Stomach smooth muscle (tissue), 2 donors: ENCODE results near the gene S100PBP.

Source experiments
- H3K27ac ChIP-seq: one replicate; pipeline ENCODE4 v1.7.0; 2013; ENCODE audit warnings: mild to moderate bottlenecking, low read length, inconsistent platforms
- H3K27me3 ChIP-seq, 2 donors: one replicate each; pipeline ENCODE4 v1.7.0; 2013; ENCODE audit warnings: low read length in 2 of 2; ENCODE audit not compliant: insufficient read depth in 2 of 2, control insufficient read depth in 1 of 2
- H3K36me3 ChIP-seq, 2 donors: one replicate each; pipeline ENCODE4 v1.7.0; 2013; ENCODE audit warnings: low read length in 2 of 2; ENCODE audit not compliant: control insufficient read depth in 2 of 2, insufficient read depth in 2 of 2
- H3K4me1 ChIP-seq: one replicate; pipeline ENCODE4 v1.7.0; 2013; ENCODE audit warnings: low read length; ENCODE audit not compliant: control insufficient read depth, insufficient read depth
- H3K4me3 ChIP-seq, 2 donors: one replicate each; pipeline ENCODE4 v1.7.0; 2013; ENCODE audit warnings: low read length in 2 of 2
- H3K9ac ChIP-seq, 2 donors: one replicate each; pipeline ENCODE4 v1.7.0; 2013; ENCODE audit warnings: low read length in 2 of 2, mild to moderate bottlenecking in 1 of 2
- H3K9me3 ChIP-seq, 2 donors: one replicate each; pipeline ENCODE4 v1.7.0; 2013; ENCODE audit warnings: low read length in 2 of 2; ENCODE audit not compliant: control insufficient read depth in 2 of 2
- donor health status: healthy.
- donor health status: Pancreatic carcinoma.

The S100PBP gene

DNA sequence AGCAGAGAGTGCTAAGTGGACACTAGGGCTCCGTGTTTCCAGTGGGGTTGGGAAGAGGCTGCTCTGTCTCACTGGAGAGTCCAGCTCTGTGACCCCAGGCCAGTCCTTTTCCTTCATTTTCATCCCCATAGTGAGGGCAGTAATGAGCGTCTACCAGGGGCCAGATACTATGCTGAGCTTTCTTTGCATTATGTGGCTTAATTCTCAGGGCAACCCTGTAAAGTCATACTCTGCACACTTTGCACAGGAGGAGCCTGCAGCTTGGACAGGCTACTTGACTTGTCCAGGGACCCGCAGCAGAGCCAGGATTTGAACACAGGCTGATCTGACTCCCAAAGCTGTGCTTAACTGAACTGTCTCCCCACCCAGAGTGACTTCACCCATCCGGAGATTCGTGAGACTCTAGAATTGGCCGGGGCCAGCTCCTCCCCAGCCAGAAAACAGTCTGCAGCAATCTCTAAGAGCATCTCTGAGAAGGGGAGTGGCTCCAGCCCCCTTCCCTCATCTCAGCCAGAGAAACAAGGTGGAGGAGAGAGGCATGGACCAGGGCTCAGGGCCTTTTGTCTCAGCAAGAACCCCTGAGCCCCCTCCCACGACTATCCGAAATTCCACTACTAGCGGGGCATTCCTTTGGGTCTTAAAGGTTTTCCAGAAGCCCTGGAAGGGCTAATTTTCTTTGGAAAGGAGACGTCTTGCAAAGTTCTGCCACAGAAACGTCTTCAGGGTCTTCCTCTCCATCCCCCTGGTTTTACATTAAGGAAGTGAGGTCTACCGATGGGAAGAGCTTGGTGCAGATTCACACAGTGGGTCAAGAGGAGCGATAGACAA, 54.1 kb downstream of the S100PBP start:
- Histone ChIP-seq H3K4me3 (peak overlapping the region; percentile 44 to 74), H3K36me3 (peaks cover 0 to 6% of the 10 kb centered on the region in 2 donors), H3K27me3 (no peaks in the 10 kb centered on the region), H3K9me3 (no peaks in the 10 kb centered on the region), H3K27ac (no peak overlapping the region), H3K9ac (peak overlapping the region in 1 of 2 donors; percentile 1), H3K4me1 (peaks cover 26% of the 10 kb centered on the region)

- Histone ChIP-seq H3K9me3 (no peaks in the 10 kb centered on the region), H3K4me1 (peaks cover 26% of the 10 kb centered on the region), H3K4me3 (peak overlapping the region in 1 of 2 donors; percentile 58), H3K27ac (no peak overlapping the region), H3K36me3 (peaks cover 0 to 5% of the 10 kb centered on the region in 2 donors), H3K27me3 (no peaks in the 10 kb centered on the region), H3K9ac (no peak overlapping the region)
Observed at GRCh38 chr1:32872192-32872460, 54.7 kb downstream of the S100PBP start.

DNA sequence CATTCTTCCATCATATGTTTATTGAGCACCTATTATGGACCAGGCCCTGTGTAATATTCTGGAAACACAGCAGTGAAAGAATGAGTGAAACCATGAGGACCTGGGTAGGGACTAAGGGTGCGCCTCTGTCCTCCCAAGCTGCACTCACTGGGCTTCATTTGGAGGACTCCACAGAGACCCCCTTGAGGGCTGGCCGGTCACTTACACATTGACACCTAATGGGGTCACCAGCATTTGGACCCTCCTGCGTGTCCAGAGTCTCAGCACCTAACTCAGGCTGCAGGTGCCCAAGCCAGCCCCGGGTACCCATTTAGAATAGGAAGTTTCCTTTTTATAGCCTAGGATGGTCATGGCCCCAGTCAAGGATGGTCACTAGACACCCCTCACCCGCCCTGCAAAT, 56.0 kb downstream of the S100PBP start:
- Histone ChIP-seq H3K9me3 (no peaks in the 10 kb centered on the region), H3K27ac (no peak overlapping the region), H3K4me1 (peaks cover 37% of the 10 kb centered on the region), H3K36me3 (no peaks in the 10 kb centered on the region), H3K9ac (no peak overlapping the region), H3K4me3 (no peak overlapping the region), H3K27me3 (peaks cover 2 to 6% of the 10 kb centered on the region in 2 donors)

DNA sequence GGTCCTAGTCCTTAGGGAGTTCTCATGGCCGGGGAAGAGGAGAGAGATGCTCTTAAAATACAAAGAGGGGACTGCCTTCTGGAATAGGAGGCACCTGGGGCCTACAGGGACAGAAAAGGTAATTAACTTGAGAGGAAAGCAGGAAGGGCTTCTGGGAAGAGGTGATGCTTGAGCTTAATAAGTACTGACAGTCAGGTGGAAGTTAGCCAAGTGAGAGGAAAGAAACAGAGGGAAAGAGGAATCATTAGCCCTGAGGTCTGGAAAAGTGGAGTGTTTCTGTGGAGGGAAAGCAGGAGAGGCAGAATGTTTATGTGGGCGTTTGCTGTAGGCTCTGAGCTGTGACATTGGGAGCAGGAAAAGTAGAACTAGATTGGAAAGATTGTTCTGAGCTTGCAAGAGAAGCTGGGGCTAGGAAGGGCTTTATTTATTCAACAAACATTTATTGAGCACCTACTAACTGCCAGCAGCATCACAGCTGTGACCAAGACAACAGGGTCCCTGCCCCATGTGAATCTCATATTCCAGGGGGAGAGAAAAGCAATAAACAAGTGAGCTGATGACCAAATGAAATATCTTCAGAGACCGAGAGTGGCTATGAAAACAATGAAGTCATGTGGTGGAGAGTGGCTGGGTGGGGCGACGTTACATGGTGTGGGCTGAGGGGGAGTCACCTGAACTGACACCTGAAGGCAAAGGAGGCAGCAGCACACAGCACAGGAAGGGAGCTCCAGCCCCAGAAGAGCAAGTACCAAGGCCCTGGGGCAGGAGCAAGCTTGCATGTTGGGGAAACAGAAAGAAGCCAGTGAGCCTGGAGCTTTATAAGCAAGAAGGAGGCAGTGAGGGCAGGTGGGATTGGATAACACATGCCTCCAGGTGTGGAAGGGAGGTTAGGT, 57.7 kb downstream of the S100PBP start:
- no peak overlapping the region for H3K9ac ChIP-seq

DNA sequence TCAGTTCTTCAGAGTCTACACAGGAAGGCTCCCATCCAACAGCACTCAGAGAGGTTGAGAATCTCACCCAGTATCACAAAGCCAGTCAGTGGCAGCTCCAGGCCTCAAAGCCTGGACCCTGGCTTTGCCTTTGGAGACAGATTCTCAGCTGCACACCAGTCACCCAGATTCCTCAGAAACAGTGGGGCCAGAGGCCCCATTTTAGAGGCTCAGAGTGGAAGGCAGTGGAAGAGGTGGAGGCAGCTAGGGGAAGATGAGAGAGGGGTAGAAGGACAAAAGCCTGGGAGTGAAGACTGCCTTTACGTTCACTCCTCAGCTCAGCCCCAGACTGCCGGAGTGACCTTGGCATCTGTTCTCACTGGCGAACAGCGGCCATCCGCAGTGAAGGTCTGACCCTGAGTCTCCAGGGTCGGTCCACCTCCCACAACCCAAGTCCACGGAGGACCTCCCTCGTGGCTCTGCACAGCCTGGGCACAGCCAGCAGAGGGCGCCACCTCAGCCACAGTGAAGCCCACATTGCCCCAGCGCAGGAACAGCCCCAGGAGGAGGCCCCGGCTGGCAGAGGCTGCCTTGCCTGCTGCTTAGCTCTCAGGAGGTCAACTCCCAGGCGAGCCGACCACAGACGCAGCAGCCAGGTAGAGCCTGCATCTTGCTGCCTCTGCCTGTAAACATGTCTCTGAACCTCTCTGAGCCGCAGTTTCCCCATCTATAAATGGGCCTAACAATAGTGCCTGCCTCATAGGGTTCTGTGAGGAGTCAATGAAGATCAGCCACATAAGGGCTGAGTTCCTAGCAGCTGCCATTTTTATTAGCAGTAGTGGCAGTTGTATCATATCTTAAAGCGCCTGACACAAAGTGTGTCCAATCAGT, 59.1 kb downstream of the S100PBP start:
- Histone ChIP-seq H3K27me3 (peaks cover 2 to 6% of the 10 kb centered on the region in 2 donors), H3K9me3 (no peaks in the 10 kb centered on the region), H3K9ac (no peak overlapping the region), H3K4me3 (no peak overlapping the region), H3K36me3 (no peaks in the 10 kb centered on the region), H3K4me1 (peaks cover 27% of the 10 kb centered on the region), H3K27ac (no peak overlapping the region)

More for the DNA sequence above, 57.7 kb downstream of the S100PBP start:
- Histone ChIP-seq H3K4me3 (no peak overlapping the region), H3K36me3 (no peaks in the 10 kb centered on the region), H3K27me3 (peaks cover 2 to 6% of the 10 kb centered on the region in 2 donors), H3K4me1 (peaks cover 30% of the 10 kb centered on the region), H3K9me3 (no peaks in the 10 kb centered on the region), H3K27ac (no peak overlapping the region)

DNA sequence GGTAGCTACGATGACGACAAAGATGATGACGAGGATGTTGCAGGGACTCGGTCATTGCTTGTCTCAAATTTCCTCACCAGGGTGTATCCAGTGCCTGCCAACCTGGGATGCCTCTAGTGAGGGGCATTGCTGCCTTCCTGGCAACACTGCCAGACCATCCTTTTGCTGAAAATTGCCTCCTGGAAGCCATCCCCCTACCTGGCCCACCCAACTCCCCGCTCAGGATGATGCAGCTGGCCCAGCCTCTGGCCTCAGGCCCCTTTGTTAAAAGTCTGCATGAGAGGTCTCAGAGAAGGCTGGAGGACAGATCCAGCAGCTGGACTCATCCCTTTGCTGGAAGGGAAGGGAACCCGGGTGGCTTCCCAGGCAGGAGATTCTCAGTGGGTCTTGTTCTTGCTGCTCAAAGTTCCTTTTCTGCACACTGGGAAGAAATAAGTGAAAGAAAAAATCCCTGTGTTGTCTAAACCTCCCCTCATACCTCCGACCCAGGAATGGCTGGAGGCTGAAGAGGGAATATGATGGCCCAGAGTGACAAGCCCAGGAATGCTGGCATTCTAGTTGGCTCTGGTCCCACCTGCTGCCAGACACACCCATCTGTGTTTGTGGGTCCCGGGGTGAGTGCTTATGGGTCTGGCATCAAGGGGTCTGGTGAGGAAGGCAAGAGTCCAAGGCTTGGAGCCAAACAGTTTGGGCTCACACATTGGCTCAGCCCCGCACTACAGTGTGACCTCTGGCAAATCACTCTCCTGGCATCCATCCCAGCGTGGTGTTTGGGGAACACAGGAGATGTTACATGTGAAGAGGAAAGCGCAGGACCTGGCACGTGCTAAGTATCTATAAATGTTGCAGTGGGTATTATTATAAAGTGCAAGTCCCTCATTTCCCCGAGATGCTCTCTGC, 60.0 kb downstream of the S100PBP start:
- no peak overlapping the region for H3K27ac ChIP-seq
- no peaks in the 10 kb centered on the region for H3K9me3 ChIP-seq
- H3K27me3 ChIP-seq = peaks cover 2 to 6% of the 10 kb centered on the region in 2 donors
- H3K4me3 ChIP-seq = no peak overlapping the region
- H3K9ac ChIP-seq = no peak overlapping the region
- H3K4me1 ChIP-seq = peaks cover 31% of the 10 kb centered on the region
- H3K36me3 ChIP-seq = no peaks in the 10 kb centered on the region

GRCh38 chr1:32878183-32878582, 60.7 kb downstream of the S100PBP start:
- H3K36me3 ChIP-seq = no peaks in the 10 kb centered on the region
- H3K9ac ChIP-seq = no peak overlapping the region
- H3K4me3 ChIP-seq = no peak overlapping the region
- peaks cover 27% of the 10 kb centered on the region for H3K4me1 ChIP-seq
- no peaks in the 10 kb centered on the region for H3K9me3 ChIP-seq
- H3K27ac ChIP-seq = no peak overlapping the region
- peaks cover 2 to 6% of the 10 kb centered on the region in 2 donors for H3K27me3 ChIP-seq

GRCh38 chr1:32878637-32879041, 61.2 kb downstream of the S100PBP start:
- H3K4me1 ChIP-seq = peaks cover 27% of the 10 kb centered on the region
- no peak overlapping the region for H3K27ac ChIP-seq
- H3K27me3 ChIP-seq = peaks cover 2 to 6% of the 10 kb centered on the region in 2 donors
- H3K9ac ChIP-seq = no peak overlapping the region
- no peaks in the 10 kb centered on the region for H3K9me3 ChIP-seq
- no peaks in the 10 kb centered on the region for H3K36me3 ChIP-seq
- no peak overlapping the region for H3K4me3 ChIP-seq

DNA sequence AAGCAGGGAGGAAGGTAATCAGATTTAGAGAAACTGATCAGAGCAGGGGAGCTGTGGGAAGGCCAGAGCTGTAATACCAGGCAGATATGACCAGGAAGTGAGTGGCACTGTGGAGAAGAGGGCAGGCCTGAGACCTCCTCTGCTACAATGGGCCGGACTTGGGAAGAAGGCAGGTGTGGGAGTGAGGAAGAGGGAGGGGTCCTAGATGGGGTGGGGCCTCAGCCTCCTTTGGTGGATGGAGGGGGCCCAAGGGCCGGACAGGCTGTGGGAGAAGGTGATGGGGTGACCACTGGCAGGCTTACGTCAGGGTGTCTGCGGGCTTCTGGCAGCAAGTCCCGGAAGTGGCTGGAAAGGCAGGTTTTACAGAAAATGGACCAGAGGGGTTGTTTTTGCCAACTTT, 63.8 kb downstream of the S100PBP start:
- Histone ChIP-seq H3K36me3 (no peaks in the 10 kb centered on the region), H3K27ac (no peak overlapping the region), H3K9ac (no peak overlapping the region), H3K27me3 (peaks cover 17 to 22% of the 10 kb centered on the region in 2 donors), H3K4me1 (peaks cover 29% of the 10 kb centered on the region), H3K9me3 (no peaks in the 10 kb centered on the region), H3K4me3 (no peak overlapping the region)
